Neural progenitor cell (in vitro differentiated cells): ENCODE data around the gene CSF3R. TPM values are rescaled to one million over a fixed set of nuclear protein-coding genes. Genes with fewer than 3 reads are reported as not detected.

Source experiments
- DNase-seq: peaks from one replicate; pipeline ENCODE4 v3.0.0-alpha.2; 2016; ENCODE audit warnings: low spot score
- H2AFZ ChIP-seq: fragments of 200-600 bp; sonication (generic); replicated peaks from 2 replicates; pipeline ENCODE4 v1.6.1; 2016; ENCODE audit warnings: antibody characterized with exemption
- H3F3A ChIP-seq: fragments of 200-600 bp; sonication (generic); 2 replicates; pipeline ENCODE4 v1.6.1; 2016; ENCODE audit warnings: antibody characterized with exemption, low read depth
- H3K27ac ChIP-seq: fragments of 200-600 bp; sonication (generic); 2 replicates; pipeline ENCODE4 v1.5.1; 2016; ENCODE audit warnings: mild to moderate bottlenecking
- H3K27me3 ChIP-seq: fragments of 200-600 bp; sonication (generic); 2 replicates; pipeline ENCODE4 v1.6.1; 2016; ENCODE audit warnings: mild to moderate bottlenecking, moderate library complexity
- H3K36me3 ChIP-seq: fragments of 200-600 bp; sonication (generic); 2 replicates; pipeline ENCODE4 v1.5.1; 2016
- H3K4me1 ChIP-seq: fragments of 200-600 bp; sonication (generic); 2 replicates; pipeline ENCODE4 v1.6.1; 2016; ENCODE audit warnings: mixed run types
- H3K4me2 ChIP-seq: fragments of 200-600 bp; sonication (generic); 2 replicates; pipeline ENCODE4 v1.6.1; 2016
- H3K4me3 ChIP-seq: fragments of 200-600 bp; sonication (generic); 2 replicates; pipeline ENCODE4 v1.5.1; 2016
- H3K79me2 ChIP-seq: fragments of 200-600 bp; sonication (generic); 2 replicates; pipeline ENCODE4 v1.6.1; 2016; ENCODE audit warnings: low read depth
- H3K9ac ChIP-seq: fragments of 200-600 bp; sonication (generic); 2 replicates; pipeline ENCODE4 v1.6.1; 2016
- H3K9me3 ChIP-seq: fragments of 200-600 bp; sonication (generic); 2 replicates; pipeline ENCODE4 v1.5.1; 2016; ENCODE audit warnings: low read depth
- H4K20me1 ChIP-seq: fragments of 200-600 bp; sonication (generic); 2 replicates; pipeline ENCODE4 v1.6.1; 2016; ENCODE audit warnings: low read depth
- H3K27ac Mint-ChIP-seq: 3 replicates; pipeline ENCODE4 v1.8.0; 2021; ENCODE audit warnings: mixed read lengths
- H3K27me3 Mint-ChIP-seq: 2 replicates; pipeline ENCODE4 v1.8.0; 2022; ENCODE audit warnings: low read depth, mild to moderate bottlenecking, inconsistent platforms, moderate library complexity, mixed read lengths; ENCODE audit not compliant: insufficient read depth
- H3K36me3 Mint-ChIP-seq: 3 replicates; pipeline ENCODE4 v1.8.0; 2021; ENCODE audit warnings: mixed read lengths
- H3K4me1 Mint-ChIP-seq: 3 replicates; pipeline ENCODE4 v1.8.0; 2021; ENCODE audit warnings: mixed read lengths
- H3K4me3 Mint-ChIP-seq: 3 replicates; pipeline ENCODE4 v1.8.0; 2021; ENCODE audit warnings: mild to moderate bottlenecking, moderate library complexity, mixed read lengths
- H3K9me3 Mint-ChIP-seq: 3 replicates; pipeline ENCODE4 v1.8.0; 2020; ENCODE audit warnings: mixed read lengths
- CTCF ChIP-seq: fragments of 200-600 bp; sonication (generic); IDR thresholded peaks from 2 replicates; pipeline ENCODE4 v1.5.1; 2017; ENCODE audit warnings: antibody characterized with exemption, mild to moderate bottlenecking
- EZH2 ChIP-seq: fragments of 200-600 bp; sonication (generic); IDR thresholded peaks from 2 replicates; pipeline ENCODE4 v1.6.1; 2017; ENCODE audit warnings: antibody characterized with exemption, mild to moderate bottlenecking, moderate library complexity
- EZH2phosphoT487 ChIP-seq: fragments of 200-600 bp; sonication (generic); IDR thresholded peaks from 2 replicates; pipeline ENCODE4 v1.6.1; 2017; ENCODE audit warnings: antibody characterized with exemption
- total RNA-seq: library from RNA; depleted of rRNA; stranded (reverse); fragments of >200 nt; gene quantifications from 2 replicates; pipeline ENCODE4 v1.2.3, GENCODE V29; 2015; ENCODE audit warnings: low replicate concordance

Gene CSF3R
- total RNA-seq: 0.56 TPM in 1 of 2 replicates, not detected in the other

- H3K4me1 Mint-ChIP-seq: peaks cover 8% of the 10 kb centered on the region
- H4K20me1 ChIP-seq: no peaks in the 10 kb centered on the region
- H3K27ac ChIP-seq: no peak within 1 kb of the TSS
- no peaks in the 10 kb centered on the region for H3K79me2 ChIP-seq
- TF ChIP-seq EZH2phosphoT487: no peak
- no peak for TF ChIP-seq CTCF
- no peak for TF ChIP-seq EZH2
- peaks cover 7% of the 10 kb centered on the region for H3F3A ChIP-seq
- H3K36me3 ChIP-seq: no peaks in the 10 kb centered on the region
- no peak for DNase-seq
- H3K9me3 ChIP-seq: no peaks in the 10 kb centered on the region
- H3K27me3 Mint-ChIP-seq: no peaks in the 10 kb centered on the region
- peak within 1 kb of the TSS; percentile 7 for H3K27ac Mint-ChIP-seq
- H3K9me3 Mint-ChIP-seq: no peaks in the 10 kb centered on the region
- H3K27me3 ChIP-seq: no peaks in the 10 kb centered on the region
- no peak within 1 kb of the TSS for H3K4me3 Mint-ChIP-seq
- peak within 1 kb of the TSS; percentile 63 for H2AFZ ChIP-seq
- H3K9ac ChIP-seq: no peak within 1 kb of the TSS
- H3K4me1 ChIP-seq: peaks cover 14% of the 10 kb centered on the region
- no peaks in the 10 kb centered on the region for H3K36me3 Mint-ChIP-seq
- no peak within 1 kb of the TSS for H3K4me3 ChIP-seq
- peak within 1 kb of the TSS; percentile 5 for H3K4me2 ChIP-seq
Measured at GRCh38 chr1:36482724-36483388, at the start of gene CSF3R. CSF3R (minus strand) TSS chr1:36482913; CDS start chr1:36479496, 3,417 bp downstream.

- no peak for TF ChIP-seq EZH2phosphoT487
- no peak for TF ChIP-seq CTCF
- no peak for TF ChIP-seq EZH2
- H3K27me3 ChIP-seq: no peaks in the 10 kb centered on the region
- DNase-seq: no peak
- no peaks in the 10 kb centered on the region for H3K4me1 ChIP-seq
- no peaks in the 10 kb centered on the region for H3K9me3 Mint-ChIP-seq
- H3K27me3 Mint-ChIP-seq: peaks cover 5% of the 10 kb centered on the region
- peaks cover 14% of the 10 kb centered on the region for H3K4me1 Mint-ChIP-seq
- no peak overlapping the region for H3K27ac ChIP-seq
- H4K20me1 ChIP-seq: no peaks in the 10 kb centered on the region
- H2AFZ ChIP-seq: no peak overlapping the region
- no peaks in the 10 kb centered on the region for H3K79me2 ChIP-seq
- no peaks in the 10 kb centered on the region for H3K36me3 Mint-ChIP-seq
- H3K36me3 ChIP-seq: no peaks in the 10 kb centered on the region
- H3K4me2 ChIP-seq: no peak overlapping the region
- no peak overlapping the region for H3K4me3 ChIP-seq
- H3K4me3 Mint-ChIP-seq: no peak overlapping the region
- H3K9ac ChIP-seq: no peak overlapping the region
- no peak overlapping the region for H3K27ac Mint-ChIP-seq
- H3F3A ChIP-seq: no peaks in the 10 kb centered on the region
- no peaks in the 10 kb centered on the region for H3K9me3 ChIP-seq
Measured at GRCh38 chr1:36531833-36532232, 49.1 kb upstream of the CSF3R start.

GRCh38 chr1:36530791-36531190 lies 48.1 kb upstream of the CSF3R start:
- TF ChIP-seq EZH2phosphoT487: no peak
- no peak for TF ChIP-seq CTCF
- TF ChIP-seq EZH2: no peak
- no peaks in the 10 kb centered on the region for H3K36me3 ChIP-seq
- no peaks in the 10 kb centered on the region for H3K4me1 ChIP-seq
- no peak overlapping the region for H3K4me2 ChIP-seq
- Mint-ChIP-seq H3K9me3 (no peaks in the 10 kb centered on the region), H3K36me3 (no peaks in the 10 kb centered on the region), H3K27ac (peak overlapping the region; percentile 89), H3K4me3 (no peak overlapping the region), H3K27me3 (peaks cover 5% of the 10 kb centered on the region), H3K4me1 (peaks cover 7% of the 10 kb centered on the region)
- H4K20me1 ChIP-seq: no peaks in the 10 kb centered on the region
- H3F3A ChIP-seq: no peaks in the 10 kb centered on the region
- H3K27ac ChIP-seq: no peak overlapping the region
- no peak overlapping the region for H2AFZ ChIP-seq
- no peaks in the 10 kb centered on the region for H3K9me3 ChIP-seq
- no peak for DNase-seq
- no peak overlapping the region for H3K4me3 ChIP-seq
- H3K27me3 ChIP-seq: no peaks in the 10 kb centered on the region
- H3K79me2 ChIP-seq: no peaks in the 10 kb centered on the region
- no peak overlapping the region for H3K9ac ChIP-seq
